ENCODE measurements around the gene RCOR1.
"Not testable (repeated sequence)": the region's sequence is repeated elsewhere in the genome, so short reads cannot be mapped to it uniquely, and the experiment has no call there.

The RCOR1 gene

DNA sequence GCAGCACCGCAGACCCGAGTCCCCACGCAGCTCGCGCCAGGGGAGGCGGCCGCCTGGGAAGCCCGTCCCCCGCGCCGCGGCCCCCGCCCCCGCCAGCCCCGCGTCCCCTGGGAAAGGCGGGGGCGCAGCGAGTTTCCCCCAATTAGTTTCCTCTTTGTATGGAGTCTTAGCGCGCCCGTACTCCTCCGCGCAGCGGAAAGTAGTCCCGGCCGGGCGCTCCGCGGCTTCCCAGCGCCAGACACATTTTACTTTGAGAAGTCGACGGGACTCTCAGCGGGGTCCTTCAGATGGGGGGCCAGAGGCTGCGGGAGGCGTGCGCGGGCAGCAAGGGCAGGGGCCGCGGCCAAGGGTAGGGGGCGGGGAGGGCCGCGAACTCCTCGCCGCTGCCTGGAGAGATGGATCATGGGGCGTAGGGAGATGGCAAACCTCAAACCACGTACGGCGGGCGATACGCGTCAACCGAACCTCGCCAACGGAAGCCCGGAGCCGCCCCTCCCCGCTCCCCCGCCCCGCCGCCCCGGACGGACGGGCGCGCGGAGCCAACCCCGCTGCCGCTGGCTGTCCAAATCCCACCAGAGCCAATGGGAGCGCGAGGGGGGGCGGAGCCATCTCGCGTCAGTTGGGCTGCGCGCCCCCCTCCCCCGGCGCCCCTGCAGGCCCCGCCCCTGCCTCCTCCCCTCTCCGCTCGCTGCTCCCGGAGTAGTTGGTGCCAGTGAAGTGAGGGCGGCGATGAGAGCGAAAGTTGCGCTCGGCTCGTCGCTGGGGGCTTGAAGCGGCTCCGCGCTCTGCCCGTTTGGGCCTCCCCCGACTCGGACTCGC, at the start of gene RCOR1:
Gene RCOR1 (plus strand): TSS at position 706 of the 819 bp plus-strand sequence. CDS start 238 bp downstream, outside the sequence.
- peaks cover 19% of the 10 kb centered on the region for H3K27me3 Mint-ChIP-seq
- H3K9me3 Mint-ChIP-seq: no peaks in the 10 kb centered on the region
- peak within 1 kb of the TSS; percentile 95 for H3K27ac Mint-ChIP-seq
- H3K36me3 Mint-ChIP-seq: peaks cover 10% of the 10 kb centered on the region
- CTCF ChIA-PET: no interaction called here
- peak within 1 kb of the TSS; percentile 91 for H3K4me3 Mint-ChIP-seq
- peak; percentile 98 for DNase-seq
- H3K4me1 Mint-ChIP-seq: peaks cover 36% of the 10 kb centered on the region

GRCh38 chr14:102544046-102544746, 48.3 kb upstream of the RCOR1 start:
- Mint-ChIP-seq H3K27me3 (peaks cover 71% of the 10 kb centered on the region), H3K4me1 (peaks cover 7% of the 10 kb centered on the region), H3K27ac (no peak overlapping the region), H3K36me3 (no peaks in the 10 kb centered on the region), H3K9me3 (peaks cover 5% of the 10 kb centered on the region), H3K4me3 (peak overlapping the region; percentile 13)
- DNase-seq: no peak
- CTCF ChIA-PET: no interaction called here

GRCh38 chr14:102544747-102545460, 47.5 kb upstream of the RCOR1 start:
- no peaks in the 10 kb centered on the region for H3K36me3 Mint-ChIP-seq
- DNase-seq: peak; percentile 64
- no peak overlapping the region for H3K27ac Mint-ChIP-seq
- peaks cover 7% of the 10 kb centered on the region for H3K4me1 Mint-ChIP-seq
- CTCF ChIA-PET: no interaction called here
- peaks cover 5% of the 10 kb centered on the region for H3K9me3 Mint-ChIP-seq
- H3K4me3 Mint-ChIP-seq: peak overlapping the region; percentile 26
- peaks cover 78% of the 10 kb centered on the region for H3K27me3 Mint-ChIP-seq

GRCh38 chr14:102545461-102546265, 46.8 kb upstream of the RCOR1 start:
- DNase-seq: no peak

GRCh38 chr14:102548616-102549240, 43.7 kb upstream of the RCOR1 start:
- Mint-ChIP-seq H3K4me3 (no peak overlapping the region), H3K9me3 (peaks cover 5% of the 10 kb centered on the region), H3K36me3 (no peaks in the 10 kb centered on the region), H3K27ac (no peak overlapping the region), H3K27me3 (peaks cover 80% of the 10 kb centered on the region), H3K4me1 (peaks cover 7% of the 10 kb centered on the region)
- CTCF ChIA-PET: interaction anchor here (1.1 kb wide), 1 partner anchor 46 kb away, joined by 6 read pairs; no protein-coding TSS in a partner anchor
- no peak for DNase-seq

More at GRCh38 chr14:102545461-102546265, 46.8 kb upstream of the RCOR1 start:
- H3K27ac Mint-ChIP-seq: no peak overlapping the region
- H3K4me1 Mint-ChIP-seq: peaks cover 7% of the 10 kb centered on the region
- peaks cover 5% of the 10 kb centered on the region for H3K9me3 Mint-ChIP-seq
- no peaks in the 10 kb centered on the region for H3K36me3 Mint-ChIP-seq
- CTCF ChIA-PET: no interaction called here
- H3K27me3 Mint-ChIP-seq: peaks cover 85% of the 10 kb centered on the region
- peak overlapping the region; percentile 26 for H3K4me3 Mint-ChIP-seq

DNA sequence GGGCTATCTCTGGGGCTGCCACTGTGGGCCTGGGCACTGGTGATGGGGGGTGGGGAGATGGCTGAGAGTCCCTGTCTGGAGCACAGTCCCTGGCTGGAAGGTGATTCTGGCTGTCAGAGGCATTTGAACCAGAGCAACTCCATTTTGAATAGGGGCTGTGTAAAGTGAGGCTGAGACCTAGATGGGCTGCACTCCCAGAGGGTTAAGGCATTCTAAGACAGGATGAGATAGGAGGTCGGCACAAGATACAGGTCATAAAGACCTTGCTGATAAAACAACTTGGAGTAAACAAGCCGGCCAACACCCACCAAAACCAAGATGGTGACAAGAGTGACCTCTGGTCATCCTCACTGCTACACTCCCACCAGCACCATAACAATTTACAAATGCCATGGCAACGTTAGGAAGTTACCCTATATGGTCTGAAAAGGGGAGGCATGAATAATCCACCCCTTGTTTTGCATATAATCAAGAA, 41.5 kb upstream of the RCOR1 start:
- H3K36me3 Mint-ChIP-seq, H3K9me3 Mint-ChIP-seq, CTCF ChIA-PET, H3K4me1 Mint-ChIP-seq, H3K27ac Mint-ChIP-seq, H3K4me3 Mint-ChIP-seq, DNase-seq: not testable (repeated sequence)
- peaks cover 61% of the 10 kb centered on the region for H3K27me3 Mint-ChIP-seq

GRCh38 chr14:102551995-102552705, 40.3 kb upstream of the RCOR1 start:
- DNase-seq: no peak
- peaks cover 3% of the 10 kb centered on the region for H3K4me1 Mint-ChIP-seq
- H3K27me3 Mint-ChIP-seq: peaks cover 54% of the 10 kb centered on the region
- H3K27ac Mint-ChIP-seq: no peak overlapping the region
- H3K4me3 Mint-ChIP-seq: no peak overlapping the region
- CTCF ChIA-PET: no interaction called here
- H3K9me3 Mint-ChIP-seq: peaks cover 5% of the 10 kb centered on the region
- no peaks in the 10 kb centered on the region for H3K36me3 Mint-ChIP-seq

- H3K4me1 Mint-ChIP-seq: peaks cover 3% of the 10 kb centered on the region
- peak; percentile 82 for DNase-seq
- peak overlapping the region; percentile 64 for H3K4me3 Mint-ChIP-seq
- no peaks in the 10 kb centered on the region for H3K9me3 Mint-ChIP-seq
- H3K27me3 Mint-ChIP-seq: peaks cover 27% of the 10 kb centered on the region
- no peaks in the 10 kb centered on the region for H3K36me3 Mint-ChIP-seq
- CTCF ChIA-PET: no interaction called here
- H3K27ac Mint-ChIP-seq: no peak overlapping the region
Measured at GRCh38 chr14:102554821-102555819, 37.3 kb upstream of the RCOR1 start.

- CTCF ChIA-PET: no interaction called here
- peaks cover 17% of the 10 kb centered on the region for H3K27me3 Mint-ChIP-seq
- no peak overlapping the region for H3K27ac Mint-ChIP-seq
- no peak overlapping the region for H3K4me3 Mint-ChIP-seq
- H3K36me3 Mint-ChIP-seq: no peaks in the 10 kb centered on the region
- peaks cover 5% of the 10 kb centered on the region for H3K4me1 Mint-ChIP-seq
- DNase-seq: no peak
- H3K9me3 Mint-ChIP-seq: no peaks in the 10 kb centered on the region
Measured at GRCh38 chr14:102556098-102556677, 36.3 kb upstream of the RCOR1 start.

DNA sequence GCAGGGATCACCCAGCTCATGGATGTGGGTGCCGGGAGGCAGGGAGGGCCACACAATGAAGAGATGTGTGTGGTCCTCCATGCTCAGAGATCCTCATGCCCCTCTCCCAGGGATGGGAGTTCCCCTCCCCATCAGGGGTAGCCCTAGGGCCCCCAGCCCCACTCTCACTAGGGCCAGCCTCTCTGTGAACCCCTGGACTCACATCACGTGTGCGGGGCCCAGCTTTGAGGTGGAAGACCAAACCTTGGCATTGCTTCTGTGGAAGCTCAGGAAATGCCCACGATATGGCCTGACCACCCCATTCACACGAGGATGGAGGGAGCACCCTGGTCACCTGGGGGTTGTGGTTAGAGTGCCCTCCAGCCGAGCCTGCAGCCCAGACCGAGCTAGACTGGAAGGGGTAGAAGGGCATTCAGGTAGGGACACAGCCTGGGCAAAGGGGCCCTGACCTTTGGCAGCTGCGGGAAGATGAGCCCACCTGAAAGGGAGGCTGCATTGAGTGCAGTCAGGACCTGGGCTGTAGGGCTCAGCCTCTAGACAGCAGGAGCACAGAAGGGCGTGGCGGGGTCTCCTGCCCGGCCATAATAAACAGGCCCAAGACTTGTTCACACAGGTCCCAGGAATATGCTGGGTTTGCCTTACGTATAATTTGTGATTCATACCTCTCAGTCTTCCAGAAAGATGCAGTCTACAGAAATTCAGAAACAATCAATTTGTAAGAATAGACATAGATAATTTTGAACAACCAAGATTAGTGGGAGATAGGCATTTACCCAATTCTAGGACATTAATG, 34.8 kb upstream of the RCOR1 start:
- Mint-ChIP-seq H3K9me3 (no peaks in the 10 kb centered on the region), H3K27ac (no peak overlapping the region), H3K36me3 (no peaks in the 10 kb centered on the region), H3K4me1 (peaks cover 5% of the 10 kb centered on the region), H3K27me3 (peaks cover 17% of the 10 kb centered on the region), H3K4me3 (no peak overlapping the region)
- DNase-seq: no peak
- CTCF ChIA-PET: interaction anchor here (1.2 kb wide), 1 partner anchor 33 kb away, joined by 3 read pairs; no protein-coding TSS in a partner anchor

GRCh38 chr14:102558556-102558955, 33.9 kb upstream of the RCOR1 start:
- H3K36me3 Mint-ChIP-seq: no peaks in the 10 kb centered on the region
- H3K9me3 Mint-ChIP-seq: no peaks in the 10 kb centered on the region
- DNase-seq: no peak
- H3K4me1 Mint-ChIP-seq: peaks cover 5% of the 10 kb centered on the region
- peaks cover 12% of the 10 kb centered on the region for H3K27me3 Mint-ChIP-seq
- CTCF ChIA-PET: interaction anchor here (1.2 kb wide), 1 partner anchor 34 kb away, joined by 3 read pairs; no protein-coding TSS in a partner anchor
- H3K4me3 Mint-ChIP-seq: no peak overlapping the region
- H3K27ac Mint-ChIP-seq: no peak overlapping the region
